Tibial nerve (tissue), 4 donors: ENCODE results near the gene BTF3L4. TPM values are rescaled to one million over a fixed set of nuclear protein-coding genes. Genes with fewer than 3 reads are reported as not detected.

Experiments used
- DNase-seq, 2 donors: peaks; one replicate each; pipeline ENCODE4 v3.0.0-alpha.2; 2019; ENCODE audit warnings: low spot score in 2 of 2
- H3K27ac ChIP-seq, 4 donors: fragments of 200-600 bp; sonication (generic) in 3 of 4; one replicate each; pipeline ENCODE4 v1.5.1; 2017 to 2019; ENCODE audit warnings: mild to moderate bottlenecking in 1 of 4
- H3K27me3 ChIP-seq, 2 donors: fragments of 200-600 bp; sonication (generic) in 1 of 2; one replicate each; pipeline versions ENCODE4 v1.5.1 to v1.6.0; 2017 to 2019
- H3K36me3 ChIP-seq, 3 donors: fragments of 200-600 bp; sonication (generic); one replicate each; pipeline ENCODE4 v1.5.1; 2018 to 2019
- H3K4me1 ChIP-seq, 4 donors: fragments of 200-600 bp; sonication (generic) in 3 of 4; one replicate each; pipeline ENCODE4 v1.5.1; 2017 to 2019
- H3K4me3 ChIP-seq, 4 donors: fragments of 200-600 bp; sonication (generic) in 3 of 4; one replicate each; pipeline ENCODE4 v1.5.1; 2017 to 2019; ENCODE audit warnings: mild to moderate bottlenecking in 1 of 4, moderate library complexity in 1 of 4
- H3K9me3 ChIP-seq, 4 donors: fragments of 200-600 bp; sonication (generic) in 3 of 4; one replicate each; pipeline ENCODE4 v1.5.1; 2017 to 2019
- EP300 ChIP-seq, 2 donors: sonication (generic); formaldehyde crosslinking; IDR thresholded peaks; one replicate each; pipeline ENCODE4 v1.6.1; 2017; ENCODE audit warnings: antibody characterized with exemption in 2 of 2, mild to moderate bottlenecking in 1 of 2
- POLR2A ChIP-seq, 2 donors: fragments of 450-650 bp; IDR thresholded peaks; one replicate each; pipeline ENCODE4 v1.6.1; 2017; ENCODE audit warnings: antibody characterized with exemption in 2 of 2, mild to moderate bottlenecking in 2 of 2, moderate library complexity in 2 of 2
- WGBS, 2 donors: methylation state at CpG; one replicate each; pipeline ENCODE4 v1.1.5; 2018; 5-methylcytosine and 5-hydroxymethylcytosine counted together
- total RNA-seq, 4 donors: library from RNA; depleted of rRNA; stranded (reverse); fragments of >200 nt; gene quantifications; one replicate each; pipeline ENCODE4 v1.1.0, GENCODE V29; 2016
- TF ChIP-seq, protein P1 (sequence below), 5 experiments: fragments of 200-600 bp in 3 of 5; fragments of 450-650 bp in 2 of 5; sonication (generic) in 3 of 5; IDR thresholded peaks; one replicate each; pipeline ENCODE4 v1.5.1; 2016 to 2019; ENCODE audit warnings: antibody characterized with exemption in 5 of 5, mild to moderate bottlenecking in 3 of 5, moderate library complexity in 2 of 5

BTF3L4 gene
- total RNA-seq, 4 donors from 2014 or later = 30.6 to 46.5 (median 37.5) TPM

DNA sequence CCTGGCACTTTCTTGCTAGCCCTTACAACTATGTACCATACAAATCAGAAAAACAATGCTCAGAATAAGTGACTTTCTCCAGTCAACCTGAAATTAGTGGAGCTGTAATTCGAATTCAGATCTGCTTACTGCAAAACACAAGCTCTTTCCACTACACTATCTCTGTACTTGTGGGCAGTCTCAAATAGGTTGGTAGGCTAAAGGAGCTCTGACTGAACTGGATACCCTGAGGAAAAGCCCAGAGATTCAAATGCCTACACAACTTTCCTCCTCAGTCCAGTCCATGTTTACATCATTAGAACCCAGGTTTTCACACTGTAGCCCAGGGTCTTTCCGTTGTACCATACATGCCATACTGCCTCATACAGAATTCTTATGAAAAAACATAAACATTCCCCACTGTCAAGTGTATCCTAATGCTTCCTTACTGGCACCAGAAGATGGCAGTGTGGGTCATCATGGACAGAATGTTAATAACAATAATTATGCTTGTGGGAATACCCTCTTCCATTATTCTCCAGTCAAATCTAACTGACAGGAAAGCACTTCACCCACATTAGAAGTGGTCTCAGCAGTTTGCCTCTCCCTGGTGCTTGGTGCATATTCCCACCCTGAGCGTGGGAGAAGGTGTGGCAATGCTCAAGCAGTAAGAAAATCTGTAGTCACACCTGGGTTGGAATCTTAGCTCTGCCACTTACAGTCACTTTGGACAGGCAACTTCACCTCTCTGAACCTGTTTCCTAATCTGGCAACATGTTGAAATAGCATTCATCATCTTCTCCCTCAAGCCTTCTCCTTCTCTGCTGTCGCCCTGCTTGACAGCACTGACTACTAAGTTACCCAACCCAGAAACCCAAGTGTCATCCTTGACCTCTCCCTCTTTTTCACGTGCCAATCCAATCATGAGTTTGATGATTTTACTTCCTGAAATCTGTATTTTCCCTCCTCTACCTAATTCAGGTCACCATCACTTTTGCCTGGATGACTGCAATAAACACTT lies 71.4 kb downstream of the BTF3L4 start:
- H3K36me3 ChIP-seq = no peaks in the 10 kb centered on the region
- TF ChIP-seq, protein P1, sequence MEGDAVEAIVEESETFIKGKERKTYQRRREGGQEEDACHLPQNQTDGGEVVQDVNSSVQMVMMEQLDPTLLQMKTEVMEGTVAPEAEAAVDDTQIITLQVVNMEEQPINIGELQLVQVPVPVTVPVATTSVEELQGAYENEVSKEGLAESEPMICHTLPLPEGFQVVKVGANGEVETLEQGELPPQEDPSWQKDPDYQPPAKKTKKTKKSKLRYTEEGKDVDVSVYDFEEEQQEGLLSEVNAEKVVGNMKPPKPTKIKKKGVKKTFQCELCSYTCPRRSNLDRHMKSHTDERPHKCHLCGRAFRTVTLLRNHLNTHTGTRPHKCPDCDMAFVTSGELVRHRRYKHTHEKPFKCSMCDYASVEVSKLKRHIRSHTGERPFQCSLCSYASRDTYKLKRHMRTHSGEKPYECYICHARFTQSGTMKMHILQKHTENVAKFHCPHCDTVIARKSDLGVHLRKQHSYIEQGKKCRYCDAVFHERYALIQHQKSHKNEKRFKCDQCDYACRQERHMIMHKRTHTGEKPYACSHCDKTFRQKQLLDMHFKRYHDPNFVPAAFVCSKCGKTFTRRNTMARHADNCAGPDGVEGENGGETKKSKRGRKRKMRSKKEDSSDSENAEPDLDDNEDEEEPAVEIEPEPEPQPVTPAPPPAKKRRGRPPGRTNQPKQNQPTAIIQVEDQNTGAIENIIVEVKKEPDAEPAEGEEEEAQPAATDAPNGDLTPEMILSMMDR (IDR thresholded peaks at IDR 0.05) = peak; percentile 52 to 69 (median 57)
- no peak for TF ChIP-seq POLR2A (IDR thresholded peaks at IDR 0.05)
- no peak overlapping the region for H3K4me3 ChIP-seq
- H3K27ac ChIP-seq = no peak overlapping the region
- no peaks in the 10 kb centered on the region for H3K9me3 ChIP-seq
- 37 to 38% methylated on average over 5 of the region's 5 CpGs for WGBS, 2 donors
- H3K27me3 ChIP-seq = peaks cover 0 to 5% of the 10 kb centered on the region in 2 donors
- peak in 1 of 2 donors; percentile 38 for DNase-seq
- no peaks in the 10 kb centered on the region for H3K4me1 ChIP-seq

DNA sequence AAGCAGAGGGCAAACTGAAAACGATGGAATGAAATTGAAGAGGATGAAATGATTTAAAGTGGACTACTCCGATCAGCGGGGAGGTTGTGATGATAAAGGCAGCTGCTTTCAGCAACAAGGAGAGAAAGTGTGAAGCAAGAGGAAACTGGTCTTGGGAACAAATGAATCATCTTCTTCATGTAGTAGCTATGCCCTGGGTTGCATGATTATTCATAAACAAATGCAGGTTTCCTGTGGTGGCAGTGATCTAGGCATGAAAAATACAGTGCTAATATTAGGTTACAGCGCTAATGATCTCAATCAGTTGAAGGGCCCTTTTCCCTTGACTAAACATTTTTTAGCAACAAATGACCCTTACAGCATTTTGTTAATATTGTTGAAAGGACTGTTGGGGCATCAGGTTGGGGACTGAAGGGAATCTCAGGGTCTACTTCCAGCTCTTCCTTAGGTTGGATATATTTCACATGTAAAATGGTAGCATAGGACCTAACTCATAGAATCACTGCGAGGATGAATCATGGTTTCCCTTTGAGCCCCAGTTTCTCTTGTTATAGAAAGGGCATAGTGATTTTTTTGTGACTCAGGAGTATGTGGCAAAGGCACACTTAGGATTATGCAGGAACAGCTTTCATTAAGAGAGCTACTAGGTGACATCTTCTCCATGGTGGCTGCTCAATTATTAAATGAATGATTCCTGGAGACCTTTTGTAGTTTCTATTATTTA lies 83.9 kb downstream of the BTF3L4 start:
- Histone ChIP-seq H3K36me3 (no peaks in the 10 kb centered on the region), H3K4me3 (no peak overlapping the region), H3K27ac (peak overlapping the region in 2 of 4 donors; percentile 96 to 97), H3K4me1 (peaks cover 0 to 45% (median 8%) of the 10 kb centered on the region in 4 donors), H3K27me3 (no peaks in the 10 kb centered on the region), H3K9me3 (no peaks in the 10 kb centered on the region)
- TF ChIP-seq EP300 (IDR thresholded peaks at IDR 0.05) = peak in 1 of 2 donors; percentile 64
- TF ChIP-seq, protein P1 (IDR thresholded peaks at IDR 0.05) = no peak
- DNase-seq = no peak
- WGBS, 2 donors = 78 to 80% methylated on average over 5 of the region's 5 CpGs

Other genes with a start within 250 kb of the BTF3L4 start
- gene NRDC, start 177.6 kb upstream of the BTF3L4 start, total RNA-seq = 100 to 1,000 TPM in 2 of 4 donors, 10 to 100 TPM in 2; 66.3 to 106 (median 92.7) TPM
- under 1 TPM in 2 of 4 donors, not detected in 2; under 0.01 to 0.39 TPM for gene RAB3B, start 65.6 kb upstream of the BTF3L4 start, total RNA-seq
- 10 to 100 TPM in 2 of 4 donors, 1 to 10 TPM in 2; 9.4 to 21.4 (median 10.7) TPM for gene KTI12, start 22.5 kb upstream of the BTF3L4 start, total RNA-seq
- gene TXNDC12, start 1.1 kb upstream of the BTF3L4 start, total RNA-seq = 10 to 100 TPM; 32.7 to 65.6 (median 37.4) TPM
- gene ZFYVE9, start 85.8 kb downstream of the BTF3L4 start, total RNA-seq = 10 to 100 TPM; 29.1 to 39.6 (median 35.0) TPM